OCI-LY1 (cell line): Measurements from ENCODE around the gene MAT2A.
"Not testable (repeated sequence)": the region's sequence is repeated elsewhere in the genome, so short reads cannot be mapped to it uniquely, and the experiment has no call there.

Source experiments
- H2AFZ ChIP-seq: fragments of 200-600 bp; sonication (generic), shearing (Covaris generic); 2 replicates; pipeline ENCODE4 v1.6.0; 2014; ENCODE audit warnings: antibody characterized with exemption, mild to moderate bottlenecking, low read length
- H3F3A ChIP-seq: fragments of 200-600 bp; sonication (generic), shearing (Covaris generic); 2 replicates; pipeline ENCODE4 v1.6.0; 2014; ENCODE audit warnings: mild to moderate bottlenecking, antibody characterized with exemption, low read length, moderate library complexity; ENCODE audit not compliant: insufficient read depth
- H3K27ac ChIP-seq: fragments of 200-600 bp; sonication (generic); 2 replicates; pipeline ENCODE4 v1.5.1; 2014; ENCODE audit warnings: low read length, mixed run types, mild to moderate bottlenecking, low read depth; ENCODE audit not compliant: poor library complexity, severe bottlenecking
- H3K27me3 ChIP-seq: fragments of 200-600 bp; sonication (generic); 2 replicates; pipeline ENCODE4 v1.6.0; 2014; ENCODE audit warnings: antibody characterized with exemption, mild to moderate bottlenecking, low read length, moderate library complexity; ENCODE audit not compliant: insufficient read depth
- H3K36me3 ChIP-seq: fragments of 200-600 bp; sonication (generic); 2 replicates; pipeline ENCODE4 v1.6.1; 2014; ENCODE audit warnings: mild to moderate bottlenecking, antibody characterized with exemption, low read length, moderate library complexity, mixed read lengths; ENCODE audit not compliant: insufficient read depth
- H3K4me1 ChIP-seq: fragments of 200-600 bp; sonication (generic); 2 replicates; pipeline ENCODE4 v1.5.1; 2014; ENCODE audit warnings: mild to moderate bottlenecking, low read length, moderate library complexity; ENCODE audit not compliant: insufficient read depth, severe bottlenecking
- H3K4me2 ChIP-seq: fragments of 200-600 bp; sonication (generic), shearing (Covaris generic); 2 replicates; pipeline ENCODE4 v1.6.1; 2014; ENCODE audit warnings: low read length
- H3K4me3 ChIP-seq: fragments of 200-600 bp; sonication (generic); 2 replicates; pipeline ENCODE4 v1.5.1; 2014; ENCODE audit warnings: low read length, low read depth, mild to moderate bottlenecking, mixed read lengths; ENCODE audit not compliant: poor library complexity, severe bottlenecking
- H3K79me2 ChIP-seq: fragments of 200-600 bp; shearing (Covaris generic); 2 replicates; pipeline ENCODE4 v1.6.1; 2016; ENCODE audit warnings: mixed run types, low read length, mixed read lengths; ENCODE audit not compliant: insufficient read depth
- H3K9ac ChIP-seq: fragments of 200-600 bp; sonication (generic), shearing (Covaris generic); 2 replicates; pipeline ENCODE4 v1.6.1; 2014; ENCODE audit warnings: mild to moderate bottlenecking, low read length, mixed read lengths
- H3K9me2 ChIP-seq: fragments of 200-600 bp; sonication (generic), shearing (Covaris generic); 2 replicates; pipeline ENCODE4 v1.6.1; 2014; ENCODE audit warnings: low read depth, mild to moderate bottlenecking, low read length, mixed read lengths
- H3K9me3 ChIP-seq: fragments of 200-600 bp; shearing (Covaris generic); 2 replicates; pipeline ENCODE4 v1.6.1; 2014; ENCODE audit warnings: low read length, mixed read lengths
- H4K20me1 ChIP-seq: fragments of 200-600 bp; sonication (generic), shearing (Covaris generic); 2 replicates; pipeline ENCODE4 v1.6.0; 2016; ENCODE audit warnings: mild to moderate bottlenecking, low read length; ENCODE audit not compliant: insufficient read depth
- CTCF ChIP-seq: fragments of 200-600 bp; sonication (generic), shearing (Covaris generic); IDR thresholded peaks from 2 replicates; pipeline ENCODE4 v1.5.1; 2017; ENCODE audit warnings: mild to moderate bottlenecking, antibody characterized with exemption, low read length, moderate library complexity, mixed read lengths
- EZH2 ChIP-seq: fragments of 200-600 bp; sonication (generic), shearing (Covaris generic); IDR thresholded peaks from 2 replicates; pipeline ENCODE4 v1.8.0; 2017; ENCODE audit warnings: borderline replicate concordance, mixed run types, mild to moderate bottlenecking, antibody characterized with exemption, low read length, moderate library complexity, mixed read lengths

MAT2A gene

GRCh38 chr2:85590950-85591349 lies 52.0 kb downstream of the MAT2A start:
- Histone ChIP-seq H3K27ac (no peak overlapping the region), H3K9me3 (no peaks in the 10 kb centered on the region), H3K27me3 (no peaks in the 10 kb centered on the region), H3K4me1 (peaks cover 8% of the 10 kb centered on the region), H3K79me2 (no peaks in the 10 kb centered on the region), H3K9ac (no peak overlapping the region), H2AFZ (no peak overlapping the region), H3K4me2 (no peak overlapping the region), H3K36me3 (no peaks in the 10 kb centered on the region), H3K4me3 (no peak overlapping the region), H4K20me1 (no peaks in the 10 kb centered on the region), H3F3A (no peaks in the 10 kb centered on the region), H3K9me2 (no peaks in the 10 kb centered on the region)
- no peak for TF ChIP-seq EZH2

GRCh38 chr2:85591563-85591962 lies 52.6 kb downstream of the MAT2A start:
- no peak overlapping the region for H3K4me3 ChIP-seq
- no peak overlapping the region for H3K9ac ChIP-seq
- no peaks in the 10 kb centered on the region for H3K9me2 ChIP-seq
- H3K36me3 ChIP-seq: no peaks in the 10 kb centered on the region
- no peaks in the 10 kb centered on the region for H3F3A ChIP-seq
- H3K4me2 ChIP-seq: no peak overlapping the region
- peaks cover 14% of the 10 kb centered on the region for H3K4me1 ChIP-seq
- H4K20me1 ChIP-seq: no peaks in the 10 kb centered on the region
- TF ChIP-seq CTCF: no peak
- no peak for TF ChIP-seq EZH2
- no peak overlapping the region for H3K27ac ChIP-seq
- H2AFZ ChIP-seq: no peak overlapping the region
- no peaks in the 10 kb centered on the region for H3K9me3 ChIP-seq
- H3K27me3 ChIP-seq: no peaks in the 10 kb centered on the region
- no peaks in the 10 kb centered on the region for H3K79me2 ChIP-seq

GRCh38 chr2:85592299-85592698 lies 53.3 kb downstream of the MAT2A start:
- H3K79me2 ChIP-seq, H2AFZ ChIP-seq: not testable (repeated sequence)
- H3K4me1 ChIP-seq: peaks cover 18% of the 10 kb centered on the region

GRCh38 chr2:85593023-85593422 lies 54.1 kb downstream of the MAT2A start:
- Histone ChIP-seq H2AFZ (no peak overlapping the region), H3K4me3 (no peak overlapping the region), H3K36me3 (peaks cover 6% of the 10 kb centered on the region; the same call in 1 of the 2 replicates), H3K27ac (no peak overlapping the region), H3F3A (no peaks in the 10 kb centered on the region), H3K4me1 (peaks cover 18% of the 10 kb centered on the region), H3K9ac (no peak overlapping the region), H3K4me2 (no peak overlapping the region), H3K79me2 (no peaks in the 10 kb centered on the region), H4K20me1 (no peaks in the 10 kb centered on the region), H3K9me2 (no peaks in the 10 kb centered on the region), H3K27me3 (no peaks in the 10 kb centered on the region), H3K9me3 (no peaks in the 10 kb centered on the region)
- TF ChIP-seq EZH2 (no peak), CTCF (no peak)

More at GRCh38 chr2:85592299-85592698, 53.3 kb downstream of the MAT2A start:
- not testable (repeated sequence) for H3K4me3 ChIP-seq, H3K9me3 ChIP-seq, H4K20me1 ChIP-seq, H3K4me2 ChIP-seq, H3K9ac ChIP-seq, H3K9me2 ChIP-seq, H3K27me3 ChIP-seq, H3K36me3 ChIP-seq, H3K27ac ChIP-seq, H3F3A ChIP-seq
